Neuronal stem cell (in vitro differentiated cells): ENCODE measurements around the gene SYNGR4.
"Not testable (repeated sequence)": the region's sequence is repeated elsewhere in the genome, so short reads cannot be mapped to it uniquely, and the experiment has no call there.

ENCODE experiments used
- DNase-seq: peaks from one replicate; pipeline ENCODE4 v3.0.0-alpha.2; 2013; ENCODE audit warnings: low spot score
- H2AFZ ChIP-seq: one replicate; pipeline ENCODE4 v1.6.1; 2013; ENCODE audit warnings: mild to moderate bottlenecking, low read length, inconsistent platforms
- H2AK5ac ChIP-seq: 2 replicates; pipeline ENCODE4 v1.6.1; 2013; ENCODE audit warnings: low read depth, mild to moderate bottlenecking, inconsistent platforms, low read length, moderate library complexity, mixed read lengths
- H2BK120ac ChIP-seq: 2 replicates; pipeline ENCODE4 v1.6.1; 2013; ENCODE audit warnings: low read depth, mild to moderate bottlenecking, inconsistent platforms, low read length, moderate library complexity, mixed read lengths
- H2BK12ac ChIP-seq: one replicate; pipeline ENCODE4 v1.6.1; 2013; ENCODE audit warnings: low read length, inconsistent platforms
- H2BK15ac ChIP-seq: 2 replicates; pipeline ENCODE4 v1.6.1; 2013; ENCODE audit warnings: mild to moderate bottlenecking, low read length, inconsistent platforms, mixed read lengths
- H2BK5ac ChIP-seq: one replicate; pipeline ENCODE4 v1.6.1; 2013; ENCODE audit warnings: inconsistent platforms, mild to moderate bottlenecking, low read length, moderate library complexity
- H3K14ac ChIP-seq: one replicate; pipeline ENCODE4 v1.6.1; 2013; ENCODE audit warnings: low read length, inconsistent platforms
- H3K18ac ChIP-seq: 2 replicates; pipeline ENCODE4 v1.6.1; 2013; ENCODE audit warnings: low read length, inconsistent platforms
- H3K23ac ChIP-seq: 2 replicates; pipeline ENCODE4 v1.6.1; 2013; ENCODE audit warnings: low read depth, mild to moderate bottlenecking, mixed read lengths, low read length, inconsistent platforms; ENCODE audit not compliant: poor library complexity
- H3K27ac ChIP-seq: replicated peaks from 3 replicates; pipeline ENCODE4 v1.5.1; 2013; ENCODE audit warnings: low read length, inconsistent platforms
- H3K27me3 ChIP-seq, 3 experiments: 2 replicates each; pipeline ENCODE4 v1.6.1; 2013; ENCODE audit warnings: low read length in 3 of 3, mild to moderate bottlenecking in 2 of 3, inconsistent platforms in 1 of 3, low read depth in 1 of 3, mixed read lengths in 1 of 3, moderate library complexity in 1 of 3; ENCODE audit not compliant: control insufficient read depth in 3 of 3, insufficient read depth in 3 of 3
- H3K36me3 ChIP-seq, 2 donors: replicated peaks in 1 of 2; 2 replicates each; pipeline ENCODE4 v1.6.1; 2013; ENCODE audit warnings: low read length in 2 of 2; ENCODE audit not compliant: control insufficient read depth in 2 of 2, insufficient read depth in 2 of 2
- H3K4ac ChIP-seq: 2 replicates; pipeline ENCODE4 v1.6.1; 2013; ENCODE audit warnings: inconsistent platforms, mild to moderate bottlenecking, low read length, moderate library complexity
- H3K4me1 ChIP-seq, 2 donors: 1 replicate in 1 of 2; 2 replicates in 1 of 2; pipeline ENCODE4 v1.6.1; 2013; ENCODE audit warnings: low read length in 2 of 2, low read depth in 1 of 2; ENCODE audit not compliant: control insufficient read depth in 2 of 2, insufficient read depth in 1 of 2
- H3K4me2 ChIP-seq: one replicate; pipeline ENCODE4 v1.6.1; 2013; ENCODE audit warnings: mild to moderate bottlenecking, low read length, inconsistent platforms; ENCODE audit not compliant: insufficient read depth, poor library complexity, severe bottlenecking
- H3K4me3 ChIP-seq, 2 donors: 2 replicates each; pipeline ENCODE4 v1.5.1; 2013; ENCODE audit warnings: low read length in 2 of 2, mild to moderate bottlenecking in 2 of 2, inconsistent platforms in 1 of 2, moderate library complexity in 1 of 2
- H3K79me1 ChIP-seq: one replicate; pipeline ENCODE4 v1.6.1; 2013; ENCODE audit warnings: low read depth, mild to moderate bottlenecking, inconsistent platforms, low read length, moderate library complexity
- H3K9ac ChIP-seq: one replicate; pipeline ENCODE4 v1.6.1; 2013; ENCODE audit warnings: mild to moderate bottlenecking, low read depth, low read length, inconsistent platforms; ENCODE audit not compliant: poor library complexity
- H3K9me3 ChIP-seq, 2 donors: replicated peaks in 1 of 2; 2 replicates each; pipeline versions ENCODE3 to v1.6.1; 2013; ENCODE audit warnings: low read length in 2 of 2, mild to moderate bottlenecking in 2 of 2, inconsistent platforms in 1 of 2, low read depth in 1 of 2, mixed read lengths in 1 of 2, moderate library complexity in 1 of 2; ENCODE audit not compliant: control insufficient read depth in 2 of 2, insufficient read depth in 1 of 2
- H4K8ac ChIP-seq: one replicate; pipeline ENCODE4 v1.6.1; 2013; ENCODE audit warnings: low read depth, mild to moderate bottlenecking, inconsistent platforms, low read length, moderate library complexity
- H4K91ac ChIP-seq: one replicate; pipeline ENCODE4 v1.6.1; 2013; ENCODE audit warnings: low read length, low read depth, mild to moderate bottlenecking, inconsistent platforms; ENCODE audit not compliant: poor library complexity
- WGBS, 2 donors: extraction: QIAGEN DNeasy Blood & Tissue Kit; methylation state at CpG; one replicate each; pipeline ENCODE4 v1.1.7; 2013; ENCODE audit warnings: missing lambda C conversion rate in 2 of 2, mixed read lengths in 1 of 2; ENCODE audit not compliant: insufficient read length in 2 of 2, insufficient replicate concordance in 1 of 2; ENCODE audit errors: extremely low coverage in 2 of 2; 5-methylcytosine and 5-hydroxymethylcytosine counted together

Gene SYNGR4

DNA sequence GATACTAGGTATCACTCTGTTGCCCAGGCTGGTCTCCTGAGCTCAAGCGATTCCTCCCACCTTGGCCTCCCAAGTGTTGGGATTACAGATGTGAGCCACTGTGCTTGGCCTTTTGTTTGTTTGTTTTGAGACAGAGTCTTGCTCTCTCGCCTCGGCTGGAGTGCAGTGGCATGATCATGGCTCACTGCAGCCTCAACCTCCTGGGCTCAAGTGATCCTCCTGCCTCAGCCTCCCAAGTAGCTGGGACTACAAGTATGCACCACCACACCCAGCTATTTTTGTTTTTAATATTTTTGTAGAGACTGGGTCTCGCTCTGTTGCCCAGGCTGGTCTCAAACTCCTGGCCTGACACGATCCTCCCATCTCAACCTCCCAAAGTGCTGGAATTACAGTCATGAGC, 7.6 kb downstream of the SYNGR4 start:
- not testable (repeated sequence) for H4K91ac ChIP-seq, H2AK5ac ChIP-seq, H3K79me1 ChIP-seq, H3K4me1 ChIP-seq, DNase-seq, H3K4me2 ChIP-seq, H3K9me3 ChIP-seq, H3K9ac ChIP-seq, H2BK120ac ChIP-seq, H4K8ac ChIP-seq, H2BK12ac ChIP-seq, H3K14ac ChIP-seq, H2AFZ ChIP-seq, H2BK15ac ChIP-seq, H3K4me3 ChIP-seq, H3K27ac ChIP-seq, H3K4ac ChIP-seq, H3K18ac ChIP-seq, H2BK5ac ChIP-seq, H3K23ac ChIP-seq, H3K36me3 ChIP-seq
- peaks cover 0 to 25% (median 0%) of the 10 kb centered on the region in 3 experiments for H3K27me3 ChIP-seq
- no CpG with 5 or more reads among the region's 5 CpGs for WGBS, 2 donors

DNA sequence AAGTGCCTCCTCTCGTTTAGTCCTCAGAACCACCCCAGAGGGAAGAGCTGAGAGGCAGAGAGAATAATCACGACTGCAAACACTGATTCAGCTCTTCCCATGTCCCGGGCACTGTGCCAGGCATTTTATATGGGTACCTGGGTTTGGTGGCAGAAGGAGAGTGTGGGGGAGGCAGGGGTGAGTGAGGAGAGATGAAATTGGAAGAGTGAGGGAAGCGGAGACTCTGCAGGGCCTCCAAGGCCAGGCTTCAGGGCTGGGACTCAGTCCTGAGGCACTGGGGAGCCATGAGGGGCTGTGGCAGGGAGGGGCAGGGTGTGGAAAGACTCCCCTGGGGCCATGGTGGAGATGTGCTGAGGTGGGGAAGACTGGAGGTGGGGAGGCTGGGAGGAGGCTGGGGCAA, 8.7 kb downstream of the SYNGR4 start:
- no peak for DNase-seq
- peaks cover 2 to 3% of the 10 kb centered on the region in 2 donors for H3K4me1 ChIP-seq
- H3K9ac ChIP-seq, result peak overlapping the region; percentile 30
- H3K4me3 ChIP-seq, result no peak overlapping the region
- peak overlapping the region; percentile 65 for H2BK120ac ChIP-seq
- peak overlapping the region; percentile 86 for H3K18ac ChIP-seq
- peaks cover 0 to 20% (median 0%) of the 10 kb centered on the region in 3 experiments for H3K27me3 ChIP-seq
- H4K91ac ChIP-seq, result no peak overlapping the region
- H3K27ac ChIP-seq, result no peak overlapping the region
- H2AFZ ChIP-seq, result peak overlapping the region; percentile 77
- peak overlapping the region; percentile 65 for H2BK12ac ChIP-seq
- peak overlapping the region; percentile 58 for H3K14ac ChIP-seq
- no peaks in the 10 kb centered on the region for H3K79me1 ChIP-seq
- no peak overlapping the region for H2BK5ac ChIP-seq
- H3K4me2 ChIP-seq, result no peak overlapping the region
- WGBS, 2 donors, result no CpG with 5 or more reads among the region's 4 CpGs
- no peak overlapping the region for H3K4ac ChIP-seq
- peak overlapping the region; percentile 33 for H2AK5ac ChIP-seq
- no peak overlapping the region for H3K23ac ChIP-seq
- H4K8ac ChIP-seq, result no peak overlapping the region
- peaks cover 0 to 2% of the 10 kb centered on the region in 2 donors for H3K36me3 ChIP-seq
- H3K9me3 ChIP-seq, result no peaks in the 10 kb centered on the region
- H2BK15ac ChIP-seq, result peak overlapping the region; percentile 62

DNA sequence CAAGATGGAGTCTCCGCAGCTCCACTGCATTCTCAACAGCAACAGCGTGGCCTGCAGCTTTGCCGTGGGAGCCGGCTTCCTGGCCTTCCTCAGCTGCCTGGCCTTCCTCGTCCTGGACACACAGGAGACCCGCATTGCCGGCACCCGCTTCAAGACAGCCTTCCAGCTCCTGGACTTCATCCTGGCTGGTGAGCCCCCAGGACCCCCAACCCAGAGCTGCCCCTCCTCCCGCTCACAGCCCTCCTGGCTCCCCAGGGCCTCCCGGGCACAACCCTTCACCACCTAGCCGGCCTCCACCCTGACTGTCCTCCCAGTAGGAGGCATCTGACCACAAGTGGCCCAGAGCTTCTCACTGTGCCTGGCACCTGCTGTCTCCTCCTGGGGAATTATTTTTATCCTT, 9.4 kb downstream of the SYNGR4 start:
- Histone ChIP-seq H3K9ac (peak overlapping the region; percentile 30), H2BK5ac (no peak overlapping the region), H3K14ac (no peak overlapping the region), H3K4me3 (no peak overlapping the region), H3K4me1 (peaks cover 2 to 3% of the 10 kb centered on the region in 2 donors), H2BK120ac (peak overlapping the region; percentile 65), H4K91ac (no peak overlapping the region), H3K9me3 (no peaks in the 10 kb centered on the region), H3K4ac (no peak overlapping the region), H3K27ac (no peak overlapping the region), H3K27me3 (peaks cover 0 to 20% (median 0%) of the 10 kb centered on the region in 3 experiments), H2AK5ac (peak overlapping the region; percentile 33), H2BK15ac (peak overlapping the region; percentile 62), H4K8ac (no peak overlapping the region), H3K36me3 (peaks cover 0 to 2% of the 10 kb centered on the region in 2 donors), H3K4me2 (no peak overlapping the region), H2BK12ac (no peak overlapping the region), H3K18ac (peak overlapping the region; percentile 59), H3K23ac (no peak overlapping the region), H3K79me1 (no peaks in the 10 kb centered on the region), H2AFZ (peak overlapping the region; percentile 77)
- WGBS, 2 donors, result no CpG with 5 or more reads among the region's 11 CpGs
- no peak for DNase-seq

DNA sequence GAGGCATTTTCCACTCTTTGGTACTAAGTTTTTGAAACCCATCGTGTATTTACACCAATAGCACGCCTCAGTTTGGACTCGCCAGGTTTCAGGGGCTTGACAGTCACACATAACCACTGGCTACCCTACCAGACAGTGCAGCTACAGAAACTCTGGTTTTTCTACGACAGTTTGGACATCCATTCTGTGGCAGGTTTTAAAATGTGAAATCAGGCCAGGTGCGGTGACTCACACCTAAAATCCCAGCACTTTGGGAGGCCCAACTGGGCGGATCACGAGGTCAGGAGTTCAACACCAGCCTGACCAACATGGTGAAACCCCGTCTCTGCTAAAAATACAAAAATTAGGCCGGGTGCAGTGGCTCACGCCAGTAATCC, 14.0 kb downstream of the SYNGR4 start:
- no peak overlapping the region for H3K4me2 ChIP-seq
- peaks cover 9 to 19% of the 10 kb centered on the region in 2 donors for H3K36me3 ChIP-seq
- H3K14ac ChIP-seq, result no peak overlapping the region
- no peak overlapping the region for H2BK120ac ChIP-seq
- no peak overlapping the region for H2BK12ac ChIP-seq
- H2AFZ ChIP-seq, result no peak overlapping the region
- H3K18ac ChIP-seq, result no peak overlapping the region
- no peak for DNase-seq
- no peak overlapping the region for H4K8ac ChIP-seq
- H3K23ac ChIP-seq, result no peak overlapping the region
- H3K4me1 ChIP-seq, result no peaks in the 10 kb centered on the region
- no peak overlapping the region for H3K4ac ChIP-seq
- H3K27ac ChIP-seq, result no peak overlapping the region
- H3K4me3 ChIP-seq, result no peak overlapping the region
- peaks cover 0 to 4% (median 0%) of the 10 kb centered on the region in 3 experiments for H3K27me3 ChIP-seq
- no peak overlapping the region for H2AK5ac ChIP-seq
- H3K9me3 ChIP-seq, result no peaks in the 10 kb centered on the region
- no peak overlapping the region for H3K9ac ChIP-seq
- no peak overlapping the region for H2BK5ac ChIP-seq
- H3K79me1 ChIP-seq, result no peaks in the 10 kb centered on the region
- H4K91ac ChIP-seq, result no peak overlapping the region
- no peak overlapping the region for H2BK15ac ChIP-seq
- WGBS, 2 donors, result no CpG with 5 or more reads among the region's 10 CpGs
